ENCODE data around the gene PKD2.

Gene PKD2

GRCh38 chr4:88070031-88070430 lies 62.6 kb downstream of the PKD2 start:
- Histone ChIP-seq H3K36me3 (replicated peaks; ENCODE audit: insufficient read depth, low read length) (peaks cover 4% of the 10 kb centered on the region; the same call in 1 of the 2 replicates), H3K79me2 (ENCODE audit: low read length) (no peaks in the 10 kb centered on the region), H3K4me1 (ENCODE audit: low read length) (no peaks in the 10 kb centered on the region), H3K9me2 (replicated peaks; ENCODE audit: insufficient read depth, low read length) (no peaks in the 10 kb centered on the region), H3K4me2 (ENCODE audit: low read depth, low read length) (no peak overlapping the region), H3K9me3 (replicated peaks; ENCODE audit: insufficient read depth, low read length) (no peaks in the 10 kb centered on the region), H3K27me3 (replicated peaks; ENCODE audit: insufficient read depth, low read length) (no peaks in the 10 kb centered on the region), H3K27ac (ENCODE audit: low read length) (no peak overlapping the region), H3K9ac (ENCODE audit: low read length) (no peak overlapping the region), H3F3A (ENCODE audit: insufficient read depth, low read length) (no peaks in the 10 kb centered on the region), H2AFZ (ENCODE audit: low read length) (no peak overlapping the region), H3K4me3 (ENCODE audit: low read length) (no peak overlapping the region), H4K20me1 (ENCODE audit: insufficient read depth, low read length) (no peaks in the 10 kb centered on the region)
- no peak for DNase-seq
- TF ChIP-seq CTCF (IDR thresholded peaks at IDR 0.05; ENCODE audit: low read length) (no peak), EZH2 (optimal IDR thresholded peaks at IDR 0.05; ENCODE audit: low read depth, low read length) (no peak), EZH2phosphoT487 (IDR thresholded peaks at IDR 0.05; ENCODE audit: low read length) (no peak)

DNA sequence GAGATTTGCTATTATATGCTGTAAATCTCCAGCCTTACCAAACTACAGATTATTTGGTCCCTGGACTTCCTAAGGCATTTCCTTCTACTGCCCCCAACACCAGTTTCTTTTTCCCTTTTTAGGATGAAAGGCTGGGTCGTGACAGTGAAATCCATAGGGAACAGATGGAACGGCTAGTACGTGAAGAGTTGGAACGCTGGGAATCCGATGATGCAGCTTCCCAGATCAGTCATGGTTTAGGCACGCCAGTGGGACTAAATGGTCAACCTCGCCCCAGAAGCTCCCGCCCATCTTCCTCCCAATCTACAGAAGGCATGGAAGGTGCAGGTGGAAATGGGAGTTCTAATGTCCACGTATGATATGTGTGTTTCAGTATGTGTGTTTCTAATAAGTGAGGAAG lies 67.9 kb downstream of the PKD2 start:
- Histone ChIP-seq H3K4me2 (ENCODE audit: low read depth, low read length) (no peak overlapping the region), H3K4me1 (ENCODE audit: low read length) (no peaks in the 10 kb centered on the region), H3F3A (ENCODE audit: insufficient read depth, low read length) (no peaks in the 10 kb centered on the region), H4K20me1 (ENCODE audit: insufficient read depth, low read length) (no peaks in the 10 kb centered on the region), H3K9me3 (replicated peaks; ENCODE audit: insufficient read depth, low read length) (no peaks in the 10 kb centered on the region), H3K27ac (ENCODE audit: low read length) (no peak overlapping the region), H3K27me3 (replicated peaks; ENCODE audit: insufficient read depth, low read length) (no peaks in the 10 kb centered on the region), H3K36me3 (replicated peaks; ENCODE audit: insufficient read depth, low read length) (peaks cover 4% of the 10 kb centered on the region; the same call in 1 of the 2 replicates), H3K4me3 (ENCODE audit: low read length) (no peak overlapping the region), H3K9me2 (replicated peaks; ENCODE audit: insufficient read depth, low read length) (no peaks in the 10 kb centered on the region), H2AFZ (ENCODE audit: low read length) (no peak overlapping the region), H3K9ac (ENCODE audit: low read length) (no peak overlapping the region), H3K79me2 (ENCODE audit: low read length) (no peaks in the 10 kb centered on the region)
- DNase-seq = no peak
- TF ChIP-seq CTCF (IDR thresholded peaks at IDR 0.05; ENCODE audit: low read length) = no peak
- TF ChIP-seq EZH2phosphoT487 (IDR thresholded peaks at IDR 0.05; ENCODE audit: low read length) = no peak
- no peak for TF ChIP-seq EZH2 (optimal IDR thresholded peaks at IDR 0.05; ENCODE audit: low read depth, low read length)

DNA sequence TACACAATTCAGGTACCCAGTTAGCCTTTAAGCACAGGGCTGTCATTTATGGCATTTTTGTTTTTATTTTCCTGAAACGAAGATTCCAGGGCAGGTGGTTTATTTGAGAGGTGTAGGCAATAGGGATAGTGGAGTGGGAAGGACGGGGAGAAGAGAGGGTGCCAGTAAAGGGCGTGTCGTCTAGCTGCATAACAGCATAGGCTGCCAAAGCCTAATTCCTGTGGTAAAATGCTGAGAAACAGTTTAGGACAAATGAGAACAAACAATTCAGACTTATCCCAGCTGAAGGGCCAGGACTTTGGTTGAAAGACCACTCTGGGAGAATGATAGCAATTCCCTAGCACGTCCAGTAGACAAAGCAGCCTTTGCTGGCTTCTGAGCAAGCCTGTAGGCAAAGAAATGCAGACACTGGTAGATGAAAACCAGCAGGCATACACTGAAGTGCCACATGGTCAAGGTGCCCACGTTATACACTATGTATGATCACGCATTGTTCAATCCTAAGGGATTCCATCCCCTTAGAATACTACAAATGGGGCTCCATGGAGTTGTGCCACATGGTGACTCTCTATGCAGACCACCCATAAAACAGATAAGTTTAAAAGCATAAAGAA lies 70.6 kb downstream of the PKD2 start:
- Histone ChIP-seq H4K20me1 (ENCODE audit: insufficient read depth, low read length) (no peaks in the 10 kb centered on the region), H3K4me1 (ENCODE audit: low read length) (no peaks in the 10 kb centered on the region), H3K4me3 (ENCODE audit: low read length) (no peak overlapping the region), H3F3A (ENCODE audit: insufficient read depth, low read length) (no peaks in the 10 kb centered on the region), H3K9me3 (replicated peaks; ENCODE audit: insufficient read depth, low read length) (no peaks in the 10 kb centered on the region), H3K9me2 (replicated peaks; ENCODE audit: insufficient read depth, low read length) (no peaks in the 10 kb centered on the region), H3K27me3 (replicated peaks; ENCODE audit: insufficient read depth, low read length) (no peaks in the 10 kb centered on the region), H3K4me2 (ENCODE audit: low read depth, low read length) (no peak overlapping the region), H2AFZ (ENCODE audit: low read length) (no peak overlapping the region), H3K36me3 (replicated peaks; ENCODE audit: insufficient read depth, low read length) (no peaks in the 10 kb centered on the region; the same call in 1 of the 2 replicates), H3K27ac (ENCODE audit: low read length) (no peak overlapping the region), H3K79me2 (ENCODE audit: low read length) (no peaks in the 10 kb centered on the region), H3K9ac (ENCODE audit: low read length) (no peak overlapping the region)
- no peak for DNase-seq
- no peak for TF ChIP-seq CTCF (IDR thresholded peaks at IDR 0.05; ENCODE audit: low read length)
- TF ChIP-seq EZH2 (optimal IDR thresholded peaks at IDR 0.05; ENCODE audit: low read depth, low read length) = no peak
- no peak for TF ChIP-seq EZH2phosphoT487 (IDR thresholded peaks at IDR 0.05; ENCODE audit: low read length)

Measured in MM.1S (cell line).